ENCODE measurements around the gene NRSN2. TPM values are rescaled to one million over a fixed set of nuclear protein-coding genes. Genes with fewer than 3 reads are reported as not detected.

Gene NRSN2
- total RNA-seq, 1 donor from 2014 or later: 24.5 TPM

DNA sequence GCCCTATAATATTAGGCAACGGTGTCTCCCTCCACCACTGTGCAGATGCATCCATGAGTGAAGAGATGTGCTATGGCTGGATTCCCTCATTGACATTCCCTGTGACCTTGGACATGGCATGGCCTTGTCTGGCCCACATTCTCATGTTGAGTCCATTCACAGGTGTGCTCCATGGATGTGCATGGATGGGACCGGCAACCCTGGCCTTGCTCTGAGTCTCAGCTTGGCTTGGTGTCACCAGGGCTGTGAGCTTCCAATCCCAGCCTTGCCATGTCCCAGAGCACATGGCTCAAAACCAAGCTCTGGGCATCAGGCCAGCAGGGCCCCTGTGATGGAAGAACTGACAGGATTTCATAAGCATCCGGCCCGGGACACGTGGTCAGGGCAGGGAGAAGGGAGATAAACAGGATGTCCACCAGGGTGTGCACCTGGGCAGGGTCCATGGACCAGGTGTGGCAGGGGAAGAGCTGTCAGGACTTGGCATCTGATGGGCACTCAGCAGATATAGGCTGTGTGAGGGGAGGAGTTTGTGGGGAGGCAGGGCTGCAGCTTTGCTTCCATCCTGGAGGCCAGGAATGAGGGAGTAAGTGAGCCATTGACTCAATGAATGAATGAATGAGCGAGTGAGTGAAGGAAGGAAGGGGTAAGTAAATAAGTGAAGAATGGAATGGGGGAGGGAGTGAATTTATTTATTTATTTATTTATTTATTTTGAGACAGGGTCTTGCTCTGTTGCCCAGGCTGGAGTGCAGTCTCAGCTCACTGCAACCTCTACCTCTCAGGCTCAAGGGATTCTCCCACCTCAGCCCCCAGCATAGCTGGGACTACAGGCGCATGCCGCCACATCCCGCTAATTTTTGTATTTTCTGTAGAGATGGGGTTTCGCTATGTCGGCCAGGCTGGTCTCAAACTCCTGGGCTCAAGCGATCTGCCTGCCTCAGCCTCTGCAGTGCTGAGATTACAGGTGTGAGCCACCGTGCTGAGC lies 15.7 kb downstream of the NRSN2 start:
- peak; percentile 64 to 82 for DNase-seq (ENCODE audit: low spot score in 2 of 2)
- Histone ChIP-seq H3K4me1 (peaks cover 2 to 3% of the 10 kb centered on the region in 2 donors), H3K27me3 (no peaks in the 10 kb centered on the region), H3K27ac (no peak overlapping the region), H3K9me3 (no peaks in the 10 kb centered on the region), H3K36me3 (no peaks in the 10 kb centered on the region), H3K4me3 (no peak overlapping the region)
- TF ChIP-seq, protein P1, sequence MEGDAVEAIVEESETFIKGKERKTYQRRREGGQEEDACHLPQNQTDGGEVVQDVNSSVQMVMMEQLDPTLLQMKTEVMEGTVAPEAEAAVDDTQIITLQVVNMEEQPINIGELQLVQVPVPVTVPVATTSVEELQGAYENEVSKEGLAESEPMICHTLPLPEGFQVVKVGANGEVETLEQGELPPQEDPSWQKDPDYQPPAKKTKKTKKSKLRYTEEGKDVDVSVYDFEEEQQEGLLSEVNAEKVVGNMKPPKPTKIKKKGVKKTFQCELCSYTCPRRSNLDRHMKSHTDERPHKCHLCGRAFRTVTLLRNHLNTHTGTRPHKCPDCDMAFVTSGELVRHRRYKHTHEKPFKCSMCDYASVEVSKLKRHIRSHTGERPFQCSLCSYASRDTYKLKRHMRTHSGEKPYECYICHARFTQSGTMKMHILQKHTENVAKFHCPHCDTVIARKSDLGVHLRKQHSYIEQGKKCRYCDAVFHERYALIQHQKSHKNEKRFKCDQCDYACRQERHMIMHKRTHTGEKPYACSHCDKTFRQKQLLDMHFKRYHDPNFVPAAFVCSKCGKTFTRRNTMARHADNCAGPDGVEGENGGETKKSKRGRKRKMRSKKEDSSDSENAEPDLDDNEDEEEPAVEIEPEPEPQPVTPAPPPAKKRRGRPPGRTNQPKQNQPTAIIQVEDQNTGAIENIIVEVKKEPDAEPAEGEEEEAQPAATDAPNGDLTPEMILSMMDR (IDR thresholded peaks at IDR 0.05): peak in 2 of 3 experiments; percentile 10 to 23
- intact Hi-C loops (cut with DNase I): loop anchor here (5.0 kb wide), 1 partner anchor 280 kb away; no protein-coding TSS in a partner anchor

DNA sequence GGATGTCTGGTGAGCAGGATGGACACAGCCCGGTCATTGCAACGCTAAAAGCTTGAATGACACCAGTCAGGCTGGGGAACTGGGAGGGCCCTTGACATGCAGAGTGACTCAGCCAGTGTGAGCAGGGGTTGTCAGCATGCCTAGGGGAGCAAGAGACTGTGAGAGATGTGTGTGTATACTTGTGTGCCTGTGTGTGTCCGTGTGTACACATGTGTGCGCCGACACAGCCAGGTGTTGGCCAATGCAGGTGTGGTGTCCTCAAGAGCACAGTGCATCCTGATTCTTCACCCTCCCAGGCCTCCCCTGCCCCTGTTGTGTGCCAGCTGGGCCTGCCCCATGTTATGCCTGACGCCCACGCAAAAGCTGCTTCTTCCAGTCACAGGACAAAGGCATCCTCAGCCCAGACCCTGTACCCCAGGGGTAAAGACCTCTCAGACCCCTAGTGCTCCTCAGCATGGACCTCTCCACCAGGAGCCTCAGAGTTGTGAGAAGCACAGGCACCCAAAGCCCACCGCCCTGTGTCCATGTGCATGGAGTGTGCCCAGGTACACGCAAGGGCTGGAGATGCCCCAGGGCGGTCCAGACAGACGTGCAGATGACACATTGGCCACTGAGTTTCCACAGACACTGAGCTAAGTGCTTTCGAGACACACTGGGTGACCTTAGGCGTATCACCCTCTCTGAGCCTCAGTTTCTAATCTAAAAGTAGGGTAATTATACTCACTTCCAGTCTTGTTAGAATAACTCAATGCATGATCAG lies 16.6 kb downstream of the NRSN2 start:
- Histone ChIP-seq H3K9me3 (no peaks in the 10 kb centered on the region), H3K4me1 (peaks cover 2 to 3% of the 10 kb centered on the region in 2 donors), H3K36me3 (no peaks in the 10 kb centered on the region), H3K27me3 (no peaks in the 10 kb centered on the region), H3K4me3 (no peak overlapping the region), H3K27ac (no peak overlapping the region)
- no peak for DNase-seq (ENCODE audit: low spot score in 2 of 2)
- TF ChIP-seq, protein P1 (IDR thresholded peaks at IDR 0.05): no peak
- intact Hi-C loops (cut with DNase I): loop anchor here (5.0 kb wide), 1 partner anchor 279 kb away; no protein-coding TSS in a partner anchor

DNA sequence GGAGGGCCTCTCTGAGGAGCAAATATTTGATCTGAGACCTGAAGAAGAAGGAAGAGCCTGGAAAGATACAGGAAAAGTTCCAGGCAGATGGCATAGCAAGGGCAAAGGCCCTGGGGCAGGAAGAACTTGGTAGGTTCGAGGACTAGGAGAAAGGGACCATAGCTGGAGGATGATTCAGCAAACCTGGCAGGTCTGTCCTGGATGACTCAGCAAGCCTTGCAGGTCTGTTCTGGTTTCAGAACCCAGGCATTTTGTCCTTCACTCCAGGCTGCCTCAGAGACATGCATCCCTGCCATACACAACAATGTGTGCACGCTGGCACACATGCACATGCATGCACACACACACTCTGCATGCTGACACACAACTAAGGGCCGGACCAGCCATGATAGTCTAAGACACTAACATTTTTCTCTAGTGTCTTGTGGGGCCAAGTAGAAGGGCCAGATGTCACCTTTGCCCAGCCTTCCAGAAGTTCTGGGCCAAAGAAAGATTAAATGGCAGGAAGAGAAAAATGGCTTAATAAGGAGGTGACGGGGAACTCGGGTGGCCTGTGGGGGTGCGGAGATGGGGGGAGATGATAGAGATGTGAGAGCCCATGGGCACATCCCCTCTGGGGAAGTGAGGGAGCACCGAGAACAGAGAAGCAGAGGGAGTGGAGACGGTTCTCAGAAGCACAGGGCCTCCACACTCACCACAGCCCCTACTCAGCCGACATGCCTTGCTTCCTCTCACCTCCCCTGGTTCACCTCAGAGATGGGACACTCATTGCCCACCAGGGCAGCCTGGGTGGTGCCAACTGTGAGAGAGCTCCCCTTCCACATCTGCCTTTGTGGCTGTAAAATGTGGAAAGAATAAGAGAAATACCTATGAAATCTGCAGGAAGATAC lies 18.2 kb downstream of the NRSN2 start:
- peaks cover 2 to 3% of the 10 kb centered on the region in 2 donors for H3K4me1 ChIP-seq
- no peak for DNase-seq (ENCODE audit: low spot score in 2 of 2)
- no peaks in the 10 kb centered on the region for H3K36me3 ChIP-seq
- TF ChIP-seq, protein P1 (IDR thresholded peaks at IDR 0.05): no peak
- H3K4me3 ChIP-seq: no peak overlapping the region
- intact Hi-C loops (cut with DNase I): loop anchor here (5.0 kb wide), 1 partner anchor 277 kb away; no protein-coding TSS in a partner anchor
- no peaks in the 10 kb centered on the region for H3K27me3 ChIP-seq
- H3K27ac ChIP-seq: no peak overlapping the region
- no peaks in the 10 kb centered on the region for H3K9me3 ChIP-seq

DNA sequence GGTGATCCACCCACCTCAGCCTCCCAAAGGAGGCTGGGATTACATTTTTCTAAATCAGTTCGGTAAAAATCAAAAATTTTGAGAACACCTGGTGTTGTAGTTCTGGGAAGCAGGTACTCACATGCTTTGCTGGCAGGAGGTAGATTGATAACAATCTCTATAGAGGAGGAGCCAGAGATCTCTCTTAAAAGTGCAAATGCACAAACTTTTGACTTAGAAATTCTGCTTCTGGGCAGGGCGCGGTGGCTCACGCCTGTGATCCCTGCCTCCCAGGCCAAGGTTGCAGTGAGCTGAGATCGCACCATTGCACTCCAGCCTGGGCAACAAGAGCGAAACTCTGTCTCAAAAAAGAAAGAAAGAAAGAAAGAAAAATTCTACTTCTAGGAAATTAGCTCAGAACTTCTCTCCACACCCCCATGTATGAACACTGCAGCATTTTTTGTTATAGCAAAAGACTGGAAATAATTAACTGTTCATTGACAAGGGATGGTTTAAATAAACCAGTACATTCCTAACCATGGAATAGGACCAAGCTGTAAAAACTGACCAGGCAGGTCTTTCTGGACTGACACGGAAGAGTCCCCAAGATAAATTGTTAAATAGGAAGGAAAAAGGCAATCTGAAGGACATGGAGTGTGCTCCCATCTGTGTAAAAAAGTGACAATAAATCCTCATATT lies 19.3 kb downstream of the NRSN2 start:
- TF ChIP-seq, protein P1 (IDR thresholded peaks at IDR 0.05): no peak
- H3K27ac ChIP-seq: no peak overlapping the region
- H3K27me3 ChIP-seq: no peaks in the 10 kb centered on the region

More for the DNA sequence above, 19.3 kb downstream of the NRSN2 start:
- DNase-seq (ENCODE audit: low spot score in 2 of 2): no peak
- H3K36me3 ChIP-seq: no peaks in the 10 kb centered on the region
- H3K4me3 ChIP-seq: no peak overlapping the region
- intact Hi-C loops (cut with DNase I): no loop called here
- H3K9me3 ChIP-seq: no peaks in the 10 kb centered on the region
- peaks cover 2 to 3% of the 10 kb centered on the region in 2 donors for H3K4me1 ChIP-seq

Data from ascending aorta (tissue), 2 donors.